Endothelial cell of umbilical vein (primary cell): Measurements from ENCODE around the gene PLSCR2. TPM values are rescaled to one million over a fixed set of nuclear protein-coding genes. Genes with fewer than 3 reads are reported as not detected.

ENCODE experiments used
- BruUV-seq: library from RNA; stranded (reverse); fragments of 400-500 nt; replicated peaks from 2 replicates; lab custom pipeline; 2021; lab: Mats Ljungman, UMichigan
- CTCF ChIA-PET: fragments of 300-600, 350-600 bp; sonication (Branson Sonifier 250); formaldehyde crosslinking; loops from one replicate; lab custom pipeline; 2021; ENCODE audit warnings: antibody characterized with exemption, inconsistent platforms; lab: Charles Lee
- POLR2A ChIA-PET: fragments of 300-600, 350-600 bp; sonication (Branson Sonifier 250); formaldehyde crosslinking; loops from one replicate; lab custom pipeline; 2021; ENCODE audit warnings: antibody characterized with exemption, inconsistent platforms; lab: Charles Lee
- DNase-seq: peaks from one replicate; pipeline ENCODE4 v3.0.0-alpha.2; 2011; ENCODE audit warnings: low read depth, low spot score
- FAIRE-seq: peaks from 2 replicates; lab custom pipeline; 2011; peaks lifted over from hg19 to GRCh38; lab: Jason Lieb, UNC
- H2AFZ ChIP-seq: 2 replicates; pipeline ENCODE4 v1.6.0; 2012; ENCODE audit warnings: low read depth, low read length, control low read depth, inconsistent platforms
- H3K27ac ChIP-seq: 2 replicates; pipeline ENCODE4 v1.5.1; 2011; ENCODE audit warnings: low read depth, mild to moderate bottlenecking, control low read depth, low read length, moderate library complexity; ENCODE audit not compliant: insufficient read depth
- H3K27me3 ChIP-seq, 2 experiments: 2 replicates each; pipeline versions ENCODE4 v1.6.0 to v1.6.1; 2011; ENCODE audit warnings: low read length in 2 of 2, mixed read lengths in 1 of 2; ENCODE audit not compliant: control insufficient read depth in 2 of 2, insufficient read depth in 2 of 2
- H3K36me3 ChIP-seq, 2 experiments: 2 replicates in 1 of 2; 3 replicates in 1 of 2; pipeline ENCODE4 v1.5.1; 2011; ENCODE audit warnings: low read length in 2 of 2, mild to moderate bottlenecking in 1 of 2, moderate library complexity in 1 of 2; ENCODE audit not compliant: control insufficient read depth in 2 of 2, insufficient read depth in 2 of 2; ENCODE audit errors: extremely low read depth in 1 of 2
- H3K4me1 ChIP-seq: 3 replicates; pipeline ENCODE4 v1.5.1; 2011; ENCODE audit warnings: mild to moderate bottlenecking, low read length; ENCODE audit not compliant: control insufficient read depth, insufficient read depth; ENCODE audit errors: extremely low read depth
- H3K4me2 ChIP-seq: 2 replicates; pipeline ENCODE4 v1.6.1; 2011; ENCODE audit warnings: low read length, control low read depth, mixed read lengths; ENCODE audit not compliant: insufficient read depth
- H3K4me3 ChIP-seq, 3 experiments: fragments of 200-600 bp in 1 of 3; sonication (generic), shearing (Covaris generic) in 1 of 3; replicated peaks in 1 of 3; 2 replicates each; pipeline ENCODE4 v1.5.1; 2011 to 2016; ENCODE audit warnings: control low read depth in 3 of 3, low read length in 3 of 3, mild to moderate bottlenecking in 2 of 3, inconsistent platforms in 1 of 3, low read depth in 1 of 3, moderate library complexity in 1 of 3; ENCODE audit not compliant: insufficient read depth in 1 of 3
- H3K79me2 ChIP-seq: 2 replicates; pipeline ENCODE4 v1.6.0; 2012; ENCODE audit warnings: low read length, inconsistent platforms; ENCODE audit not compliant: control insufficient read depth, insufficient read depth
- H3K9ac ChIP-seq: replicated peaks from 2 replicates; pipeline ENCODE3; 2011; ENCODE audit warnings: low read length, control low read depth; ENCODE audit not compliant: insufficient read depth; ENCODE audit errors: extremely low read depth
- H3K9me1 ChIP-seq: replicated peaks from 3 replicates; pipeline ENCODE4 v1.6.0; 2011; ENCODE audit warnings: mild to moderate bottlenecking, low read length; ENCODE audit not compliant: control insufficient read depth, insufficient read depth; ENCODE audit errors: extremely low read depth
- H3K9me3 ChIP-seq: replicated peaks from 2 replicates; pipeline ENCODE4 v1.5.1; 2012; ENCODE audit warnings: low read length, inconsistent platforms; ENCODE audit not compliant: control insufficient read depth, insufficient read depth
- H4K20me1 ChIP-seq: replicated peaks from 2 replicates; pipeline ENCODE3; 2011; ENCODE audit warnings: mild to moderate bottlenecking, low read length; ENCODE audit not compliant: control insufficient read depth, insufficient read depth; ENCODE audit errors: extremely low read depth
- FOS ChIP-seq: IDR thresholded peaks from 2 replicates; pipeline ENCODE4 v1.6.1; 2011; ENCODE audit warnings: mild to moderate bottlenecking, low read length, moderate library complexity, borderline replicate concordance; ENCODE audit not compliant: insufficient read depth
- dilution Hi-C: fragments of 300-500 bp; cut with MboI; formaldehyde crosslinking; loops from one replicate; pipeline ENCODE4 v1.15.0; 2019; ENCODE audit warnings: low sequenced_read_pairs; ENCODE audit not compliant: extremely low pct_ligation_motif_present
- intact Hi-C: fragments of 100-400 bp; cut with micrococcal nuclease; formaldehyde crosslinking; loops from one replicate; pipeline ENCODE4 v1.10.0; 2022
- polyA plus RNA-seq, 4 experiments: library from polyadenylated mRNA; depleted of rRNA in 3 of 4; stranded (reverse) in 3 of 4; unstranded in 1 of 4; fragments of >200 nt; gene quantifications; 2 replicates each; pipeline versions ENCODE4 v1.2.1 to v1.2.3, GENCODE V29; 2011 to 2012; ENCODE audit warnings: missing spikeins in 1 of 4
- total RNA-seq: library from RNA; stranded (reverse); gene quantifications from 2 replicates; pipeline ENCODE4 v1.2.3, GENCODE V29; 2021
- TF ChIP-seq, protein P1 (sequence below), 2 donors: IDR thresholded peaks; 1 replicate in 1 of 2; 2 replicates in 1 of 2; pipeline ENCODE4 v1.5.1; 2011; ENCODE audit warnings: low read length in 2 of 2, mild to moderate bottlenecking in 2 of 2, moderate library complexity in 2 of 2, control low read depth in 1 of 2, inconsistent platforms in 1 of 2, low read depth in 1 of 2; ENCODE audit not compliant: insufficient read depth in 1 of 2; ENCODE audit errors: extremely low read depth in 1 of 2
- TF ChIP-seq, protein P2 (sequence below): IDR thresholded peaks from 2 replicates; pipeline ENCODE4 v1.6.1; 2011; ENCODE audit not compliant: insufficient read depth, insufficient read length

Gene PLSCR2
- total and polyA plus RNA-seq, 2 donors (not counting 3 experiments of a cell fraction or from before 2014, with no cell fraction given), result not detected

DNA sequence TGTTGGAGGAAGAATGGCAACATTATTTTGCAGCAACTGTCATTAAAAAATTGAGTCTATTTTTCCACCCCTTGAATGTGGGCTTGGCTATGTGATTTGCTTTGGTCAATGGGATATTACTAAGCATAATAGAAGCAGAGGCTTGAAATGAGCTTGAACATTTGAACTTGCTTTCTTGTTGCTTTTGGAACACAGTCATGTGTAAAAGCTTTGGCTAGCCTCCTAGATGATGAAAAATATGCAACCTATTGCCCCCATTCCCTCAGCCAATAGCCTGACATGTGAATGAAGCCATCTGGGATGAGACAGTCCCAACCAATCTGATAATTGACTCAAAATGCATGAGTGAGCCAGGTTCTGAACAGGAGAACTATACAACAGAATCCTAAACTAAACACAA is 78.4 kb downstream of the PLSCR2 start:
- POLR2A ChIA-PET, result no interaction called here
- Histone ChIP-seq H3K9me3 (no peaks in the 10 kb centered on the region), H3K4me2 (no peak overlapping the region), H3K79me2 (no peaks in the 10 kb centered on the region), H3K9ac (no peak overlapping the region), H3K4me3 (no peak overlapping the region), H3K27me3 (no peaks in the 10 kb centered on the region), H3K27ac (no peak overlapping the region), H3K36me3 (no peaks in the 10 kb centered on the region), H3K4me1 (no peaks in the 10 kb centered on the region), H2AFZ (peak overlapping the region; percentile 3), H3K9me1 (no peaks in the 10 kb centered on the region), H4K20me1 (no peaks in the 10 kb centered on the region)
- FAIRE-seq (no peak), DNase-seq (peak; percentile 91)
- dilution Hi-C loops (no loop called here), intact Hi-C loops (no loop called here)
- BruUV-seq, result no TSS peak
- no peak for TF ChIP-seq FOS
- TF ChIP-seq, protein P1, sequence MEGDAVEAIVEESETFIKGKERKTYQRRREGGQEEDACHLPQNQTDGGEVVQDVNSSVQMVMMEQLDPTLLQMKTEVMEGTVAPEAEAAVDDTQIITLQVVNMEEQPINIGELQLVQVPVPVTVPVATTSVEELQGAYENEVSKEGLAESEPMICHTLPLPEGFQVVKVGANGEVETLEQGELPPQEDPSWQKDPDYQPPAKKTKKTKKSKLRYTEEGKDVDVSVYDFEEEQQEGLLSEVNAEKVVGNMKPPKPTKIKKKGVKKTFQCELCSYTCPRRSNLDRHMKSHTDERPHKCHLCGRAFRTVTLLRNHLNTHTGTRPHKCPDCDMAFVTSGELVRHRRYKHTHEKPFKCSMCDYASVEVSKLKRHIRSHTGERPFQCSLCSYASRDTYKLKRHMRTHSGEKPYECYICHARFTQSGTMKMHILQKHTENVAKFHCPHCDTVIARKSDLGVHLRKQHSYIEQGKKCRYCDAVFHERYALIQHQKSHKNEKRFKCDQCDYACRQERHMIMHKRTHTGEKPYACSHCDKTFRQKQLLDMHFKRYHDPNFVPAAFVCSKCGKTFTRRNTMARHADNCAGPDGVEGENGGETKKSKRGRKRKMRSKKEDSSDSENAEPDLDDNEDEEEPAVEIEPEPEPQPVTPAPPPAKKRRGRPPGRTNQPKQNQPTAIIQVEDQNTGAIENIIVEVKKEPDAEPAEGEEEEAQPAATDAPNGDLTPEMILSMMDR (IDR thresholded peaks at IDR 0.05; ENCODE audit: extremely low read depth in 1 of 2, insufficient read depth in 1 of 2, low read depth in 1 of 2, low read length in 2 of 2), result no peak
- TF ChIP-seq, protein P2, sequence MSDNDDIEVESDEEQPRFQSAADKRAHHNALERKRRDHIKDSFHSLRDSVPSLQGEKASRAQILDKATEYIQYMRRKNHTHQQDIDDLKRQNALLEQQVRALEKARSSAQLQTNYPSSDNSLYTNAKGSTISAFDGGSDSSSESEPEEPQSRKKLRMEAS, result no peak
- CTCF ChIA-PET, result interaction anchor here (1.1 to 1.3 kb wide), 2 partner anchors 51 to 325 kb away, joined by 3 to 4 read pairs; no protein-coding TSS in a partner anchor
